GM06990 (cell line): ENCODE measurements around the gene SEMA3E.

Source experiments
- DNase-seq: peaks from one replicate; pipeline ENCODE4 v3.0.0-alpha.2; 2011; ENCODE audit not compliant: insufficient read length; ENCODE audit errors: extremely low read depth
- H3K27me3 ChIP-seq: replicated peaks from 2 replicates; pipeline ENCODE4 v1.6.0; 2011; ENCODE audit warnings: low read length; ENCODE audit not compliant: control insufficient read depth, insufficient read depth
- H3K36me3 ChIP-seq: 2 replicates; pipeline ENCODE4 v1.5.1; 2011; ENCODE audit warnings: low read length; ENCODE audit not compliant: control insufficient read depth, insufficient read depth
- H3K4me3 ChIP-seq: replicated peaks from 2 replicates; pipeline ENCODE4 v1.5.1; 2011; ENCODE audit warnings: low read depth, mild to moderate bottlenecking, control low read depth, low read length
- CTCF ChIP-seq: IDR thresholded peaks from 2 replicates; pipeline ENCODE4 v1.5.1; 2011; ENCODE audit warnings: low read length, control low read depth, mild to moderate bottlenecking, inconsistent platforms; ENCODE audit not compliant: insufficient read depth, poor library complexity, severe bottlenecking

SEMA3E gene

GRCh38 chr7:83313931-83314330, 335.0 kb downstream of the SEMA3E start:
- Histone ChIP-seq H3K4me3 (no peak overlapping the region), H3K27me3 (no peaks in the 10 kb centered on the region), H3K36me3 (no peaks in the 10 kb centered on the region)
- no peak for DNase-seq
- no peak for TF ChIP-seq CTCF
